ENCODE results near the gene NR1D2. TPM values are rescaled to one million over a fixed set of nuclear protein-coding genes. Genes with fewer than 3 reads are reported as not detected.

The NR1D2 gene
- total RNA-seq, 4 donors from 2014 or later, result 23.8 to 29.7 (median 25.1) TPM

DNA sequence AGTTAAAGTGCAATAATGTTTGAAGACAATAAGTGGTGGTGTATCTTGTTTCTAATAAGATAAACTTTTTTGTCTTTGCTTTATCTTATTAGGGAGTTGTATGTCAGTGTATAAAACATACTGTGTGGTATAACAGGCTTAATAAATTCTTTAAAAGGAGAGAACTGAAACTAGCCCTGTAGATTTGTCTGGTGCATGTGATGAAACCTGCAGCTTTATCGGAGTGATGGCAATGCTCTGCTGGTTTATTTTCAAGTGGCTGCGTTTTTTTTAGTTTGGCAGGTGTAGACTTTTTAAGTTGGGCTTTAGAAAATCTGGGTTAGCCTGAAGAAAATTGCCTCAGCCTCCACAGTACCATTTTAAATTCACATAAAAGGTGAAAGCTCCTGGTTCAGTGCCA lies 25.5 kb upstream of the NR1D2 start:
- no peak overlapping the region for H3K27ac ChIP-seq
- H3K27me3 ChIP-seq, result no peaks in the 10 kb centered on the region
- peaks cover 0 to 25% (median 0%) of the 10 kb centered on the region in 3 donors for H3K36me3 ChIP-seq
- DNase-seq, result no peak
- H3K9me3 ChIP-seq, result no peaks in the 10 kb centered on the region
- peaks cover 0 to 24% (median 6%) of the 10 kb centered on the region in 4 donors for H3K4me1 ChIP-seq
- no peak overlapping the region for H3K4me3 ChIP-seq
- TF ChIP-seq, protein P1, sequence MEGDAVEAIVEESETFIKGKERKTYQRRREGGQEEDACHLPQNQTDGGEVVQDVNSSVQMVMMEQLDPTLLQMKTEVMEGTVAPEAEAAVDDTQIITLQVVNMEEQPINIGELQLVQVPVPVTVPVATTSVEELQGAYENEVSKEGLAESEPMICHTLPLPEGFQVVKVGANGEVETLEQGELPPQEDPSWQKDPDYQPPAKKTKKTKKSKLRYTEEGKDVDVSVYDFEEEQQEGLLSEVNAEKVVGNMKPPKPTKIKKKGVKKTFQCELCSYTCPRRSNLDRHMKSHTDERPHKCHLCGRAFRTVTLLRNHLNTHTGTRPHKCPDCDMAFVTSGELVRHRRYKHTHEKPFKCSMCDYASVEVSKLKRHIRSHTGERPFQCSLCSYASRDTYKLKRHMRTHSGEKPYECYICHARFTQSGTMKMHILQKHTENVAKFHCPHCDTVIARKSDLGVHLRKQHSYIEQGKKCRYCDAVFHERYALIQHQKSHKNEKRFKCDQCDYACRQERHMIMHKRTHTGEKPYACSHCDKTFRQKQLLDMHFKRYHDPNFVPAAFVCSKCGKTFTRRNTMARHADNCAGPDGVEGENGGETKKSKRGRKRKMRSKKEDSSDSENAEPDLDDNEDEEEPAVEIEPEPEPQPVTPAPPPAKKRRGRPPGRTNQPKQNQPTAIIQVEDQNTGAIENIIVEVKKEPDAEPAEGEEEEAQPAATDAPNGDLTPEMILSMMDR (IDR thresholded peaks at IDR 0.05), result no peak
- no peak for TF ChIP-seq POLR2A (IDR thresholded peaks at IDR 0.05)

DNA sequence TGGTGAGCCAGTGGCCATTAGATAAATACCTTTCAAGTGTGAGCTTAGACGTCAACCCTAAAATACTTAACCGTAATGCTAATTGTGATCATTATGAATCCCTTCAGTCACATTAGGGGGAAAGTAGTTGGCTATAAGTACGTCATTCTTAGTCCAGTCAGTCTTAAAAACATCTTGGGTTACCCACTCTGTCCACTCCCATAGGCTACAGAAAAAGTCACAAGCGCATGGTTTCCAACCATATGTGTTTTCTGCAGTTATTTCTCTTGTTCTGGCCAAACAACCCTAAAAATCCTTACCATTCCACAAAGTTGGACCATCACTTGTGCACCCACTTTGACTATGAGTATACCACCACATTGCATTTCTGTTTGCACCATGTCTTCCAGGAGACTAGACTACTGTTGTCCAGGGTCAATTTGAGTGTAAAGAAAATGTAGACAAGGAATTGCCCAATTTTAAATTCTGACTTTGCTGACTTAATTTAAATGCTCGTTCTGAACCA lies 24.9 kb upstream of the NR1D2 start:
- peaks cover 0 to 25% (median 0%) of the 10 kb centered on the region in 3 donors for H3K36me3 ChIP-seq

DNA sequence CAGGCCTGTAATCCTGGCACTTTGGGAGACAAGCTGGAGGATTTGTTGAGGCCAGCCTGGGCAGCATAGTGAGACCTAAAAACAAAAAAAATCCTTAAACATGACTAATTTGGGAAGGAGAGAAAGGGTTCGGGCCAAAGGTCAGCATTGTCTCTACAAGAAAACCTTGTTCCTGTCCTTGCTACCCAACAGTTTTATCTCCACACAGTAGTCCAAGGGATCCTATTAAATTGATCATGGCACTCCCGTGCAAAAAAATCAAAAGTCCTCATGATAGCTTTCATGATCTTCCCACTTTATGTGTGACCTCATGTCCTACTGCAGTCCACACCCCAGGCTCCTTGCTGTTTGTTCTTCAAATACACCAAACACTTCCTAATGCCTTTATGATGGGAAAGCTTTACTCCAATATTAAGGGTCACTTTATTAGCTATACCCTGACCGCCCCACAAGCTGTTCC lies 24.0 kb upstream of the NR1D2 start:
- Histone ChIP-seq H3K27me3 (no peaks in the 10 kb centered on the region), H3K9me3 (no peaks in the 10 kb centered on the region), H3K4me1 (peaks cover 0 to 18% (median 6%) of the 10 kb centered on the region in 4 donors), H3K27ac (no peak overlapping the region), H3K36me3 (peaks cover 0 to 25% (median 0%) of the 10 kb centered on the region in 3 donors), H3K4me3 (no peak overlapping the region)
- no peak for TF ChIP-seq POLR2A (IDR thresholded peaks at IDR 0.05)
- TF ChIP-seq, protein P1 (IDR thresholded peaks at IDR 0.05), result no peak
- DNase-seq, result no peak

More for the DNA sequence above, 24.9 kb upstream of the NR1D2 start:
- H3K4me1 ChIP-seq, result peaks cover 0 to 24% (median 6%) of the 10 kb centered on the region in 4 donors
- H3K9me3 ChIP-seq, result no peaks in the 10 kb centered on the region
- no peak for TF ChIP-seq POLR2A (IDR thresholded peaks at IDR 0.05)
- TF ChIP-seq, protein P1 (IDR thresholded peaks at IDR 0.05), result no peak
- no peak for DNase-seq
- no peak overlapping the region for H3K27ac ChIP-seq
- H3K4me3 ChIP-seq, result no peak overlapping the region
- no peaks in the 10 kb centered on the region for H3K27me3 ChIP-seq

DNA sequence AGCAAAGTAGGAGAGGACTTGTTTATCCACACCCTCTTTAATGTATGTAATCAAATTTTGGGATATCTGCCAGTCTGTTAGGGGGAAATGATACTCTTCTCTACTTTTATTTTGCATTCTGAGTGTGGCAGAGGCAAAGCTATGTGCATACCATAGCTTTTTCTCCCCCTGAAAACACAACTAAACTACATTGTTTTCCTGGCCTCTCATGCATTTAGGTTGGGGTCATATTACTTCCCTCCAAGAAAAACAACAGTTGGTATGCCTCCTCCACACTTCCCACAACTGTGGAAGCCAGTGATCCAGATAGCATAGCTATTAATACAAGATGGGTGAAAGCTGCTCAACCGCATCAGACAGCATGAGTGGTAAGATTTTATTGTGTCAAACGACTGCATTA lies 21.3 kb upstream of the NR1D2 start:
- DNase-seq, result no peak
- Histone ChIP-seq H3K27me3 (no peaks in the 10 kb centered on the region), H3K4me3 (no peak overlapping the region), H3K27ac (no peak overlapping the region), H3K36me3 (peaks cover 0 to 16% (median 0%) of the 10 kb centered on the region in 3 donors), H3K9me3 (no peaks in the 10 kb centered on the region), H3K4me1 (peaks cover 0 to 4% (median 0%) of the 10 kb centered on the region in 4 donors)
- TF ChIP-seq POLR2A (IDR thresholded peaks at IDR 0.05), result no peak
- TF ChIP-seq, protein P1 (IDR thresholded peaks at IDR 0.05), result no peak

DNA sequence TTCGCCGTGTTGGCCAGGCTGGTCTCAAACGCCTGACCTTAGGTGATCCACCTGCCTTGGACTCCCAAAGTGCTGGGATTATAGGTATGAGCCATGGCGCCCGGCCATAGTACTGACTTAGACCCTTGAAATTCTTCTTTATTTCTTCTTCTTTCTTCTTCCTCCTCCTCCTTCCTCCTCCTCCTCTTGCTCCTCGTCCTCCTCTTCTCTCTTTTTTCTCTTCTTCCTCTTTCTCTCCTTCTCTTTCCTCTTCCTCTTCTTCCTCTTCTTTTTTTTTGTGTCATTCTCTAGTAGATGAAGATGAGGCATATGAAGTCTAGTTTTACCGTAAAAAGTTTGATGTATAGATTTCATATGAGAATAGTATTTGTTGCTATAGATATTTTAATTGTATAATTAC lies 18.8 kb upstream of the NR1D2 start:
- Histone ChIP-seq H3K27me3 (no peaks in the 10 kb centered on the region), H3K36me3 (no peaks in the 10 kb centered on the region), H3K27ac (no peak overlapping the region), H3K9me3 (no peaks in the 10 kb centered on the region), H3K4me1 (no peaks in the 10 kb centered on the region), H3K4me3 (no peak overlapping the region)
- no peak for DNase-seq
- no peak for TF ChIP-seq POLR2A (IDR thresholded peaks at IDR 0.05)
- TF ChIP-seq, protein P1 (IDR thresholded peaks at IDR 0.05), result no peak

Measured in Peyer's patch (tissue), 4 donors.